DMS79 (cell line): ENCODE measurements around the gene SLC19A2.
"Not testable (repeated sequence)": the region's sequence is repeated elsewhere in the genome, so short reads cannot be mapped to it uniquely, and the experiment has no call there.

Experiments used
- DNase-seq: peaks from one replicate; lab custom pipeline; 2025; lab: John Stamatoyannopoulos, UW

The SLC19A2 gene, protein sequence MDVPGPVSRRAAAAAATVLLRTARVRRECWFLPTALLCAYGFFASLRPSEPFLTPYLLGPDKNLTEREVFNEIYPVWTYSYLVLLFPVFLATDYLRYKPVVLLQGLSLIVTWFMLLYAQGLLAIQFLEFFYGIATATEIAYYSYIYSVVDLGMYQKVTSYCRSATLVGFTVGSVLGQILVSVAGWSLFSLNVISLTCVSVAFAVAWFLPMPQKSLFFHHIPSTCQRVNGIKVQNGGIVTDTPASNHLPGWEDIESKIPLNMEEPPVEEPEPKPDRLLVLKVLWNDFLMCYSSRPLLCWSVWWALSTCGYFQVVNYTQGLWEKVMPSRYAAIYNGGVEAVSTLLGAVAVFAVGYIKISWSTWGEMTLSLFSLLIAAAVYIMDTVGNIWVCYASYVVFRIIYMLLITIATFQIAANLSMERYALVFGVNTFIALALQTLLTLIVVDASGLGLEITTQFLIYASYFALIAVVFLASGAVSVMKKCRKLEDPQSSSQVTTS

GRCh38 chr1:169485431-169486280, at the start of gene SLC19A2:
Gene SLC19A2, minus strand, starts transcription at chr1:169485944. Its CDS starts 178 bp downstream, at chr1:169485766.
- peak; percentile 97 for DNase-seq

GRCh38 chr1:169534653-169535052, 48.9 kb upstream of the SLC19A2 start:
- no peak for DNase-seq

- not testable (repeated sequence) for DNase-seq
Observed at GRCh38 chr1:169533528-169534190, 47.9 kb upstream of the SLC19A2 start.

DNA sequence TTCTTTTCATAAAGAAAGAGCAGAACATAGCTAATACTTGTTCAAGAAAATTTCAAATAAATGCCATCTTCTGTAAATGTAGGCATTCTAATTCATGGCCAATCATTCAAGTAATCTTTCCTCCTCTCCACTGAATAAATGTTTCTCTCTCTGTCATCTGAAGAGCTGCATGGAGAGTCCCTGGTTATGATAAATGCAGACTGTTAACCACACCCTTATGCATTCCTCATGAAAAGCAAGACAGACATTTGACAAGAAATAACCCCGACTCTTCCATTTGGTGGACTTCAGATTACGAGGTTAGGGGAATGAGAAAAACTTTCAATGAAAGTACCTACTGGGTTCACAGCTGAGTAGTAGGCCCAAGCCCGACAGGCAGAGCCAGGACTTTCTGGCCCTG, 44.7 kb upstream of the SLC19A2 start:
- no peak for DNase-seq

- DNase-seq = peak; percentile 55
Observed at GRCh38 chr1:169529068-169529642, 43.4 kb upstream of the SLC19A2 start.

DNA sequence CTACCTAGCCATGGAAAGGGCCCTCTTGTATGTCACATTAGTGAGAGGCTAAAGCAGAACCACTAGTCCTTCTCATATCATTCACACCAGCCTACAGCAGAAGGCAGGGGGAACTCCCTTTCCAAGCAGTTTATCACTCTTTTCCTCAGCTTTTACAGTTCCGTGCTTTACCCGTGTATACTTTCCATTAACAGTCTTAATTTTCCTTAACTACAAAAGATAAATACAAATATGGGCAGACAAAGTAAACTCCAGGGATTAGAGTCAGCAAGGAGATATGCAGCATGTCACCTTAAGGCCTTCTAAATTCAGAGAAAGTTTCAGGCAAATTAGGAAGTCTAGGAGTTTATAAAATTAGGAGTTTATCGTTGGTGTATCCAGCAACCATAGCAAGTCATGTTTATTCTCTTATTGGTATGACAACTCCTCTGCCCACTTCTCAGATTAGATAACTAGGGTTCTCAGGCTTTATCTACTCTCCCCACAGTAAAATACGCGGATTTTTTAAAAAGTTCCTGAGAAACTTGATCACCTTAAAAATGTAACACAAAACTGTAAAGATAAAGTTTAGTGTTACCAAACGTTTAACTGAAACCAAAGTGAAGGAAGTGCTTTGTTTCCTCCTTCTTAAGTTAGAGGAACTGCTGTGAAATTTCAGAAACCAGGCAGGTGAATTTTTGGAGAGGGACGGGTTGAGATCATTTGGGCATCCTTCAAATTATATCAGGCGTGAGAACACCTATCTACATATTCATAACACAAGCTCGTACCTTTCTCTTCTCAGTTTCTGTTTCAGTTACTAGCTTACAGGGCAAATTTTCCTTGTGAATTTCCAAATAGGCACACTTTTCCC, 42.7 kb upstream of the SLC19A2 start:
- DNase-seq = no peak

- DNase-seq = no peak
Observed at GRCh38 chr1:169527451-169528214, 41.9 kb upstream of the SLC19A2 start.

DNA sequence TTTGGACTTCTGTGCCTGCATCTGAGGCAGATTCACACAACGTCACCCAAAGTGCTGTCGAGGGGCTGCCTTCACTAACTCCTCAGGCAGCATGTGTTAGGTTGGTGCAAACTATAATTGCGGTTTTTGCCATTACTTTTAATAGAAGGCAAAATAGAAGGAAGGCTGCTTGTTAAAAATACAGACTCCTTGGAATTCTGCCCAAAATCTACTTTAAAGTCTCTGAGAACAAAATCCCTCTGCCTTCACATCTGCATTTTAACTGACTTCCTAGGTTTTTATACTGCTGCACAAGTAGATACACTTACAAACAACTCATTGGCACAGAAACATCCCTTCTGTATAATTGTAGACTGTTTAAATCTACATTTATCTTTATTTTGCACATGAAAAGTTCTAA, 41.3 kb upstream of the SLC19A2 start:
- DNase-seq = no peak

DNA sequence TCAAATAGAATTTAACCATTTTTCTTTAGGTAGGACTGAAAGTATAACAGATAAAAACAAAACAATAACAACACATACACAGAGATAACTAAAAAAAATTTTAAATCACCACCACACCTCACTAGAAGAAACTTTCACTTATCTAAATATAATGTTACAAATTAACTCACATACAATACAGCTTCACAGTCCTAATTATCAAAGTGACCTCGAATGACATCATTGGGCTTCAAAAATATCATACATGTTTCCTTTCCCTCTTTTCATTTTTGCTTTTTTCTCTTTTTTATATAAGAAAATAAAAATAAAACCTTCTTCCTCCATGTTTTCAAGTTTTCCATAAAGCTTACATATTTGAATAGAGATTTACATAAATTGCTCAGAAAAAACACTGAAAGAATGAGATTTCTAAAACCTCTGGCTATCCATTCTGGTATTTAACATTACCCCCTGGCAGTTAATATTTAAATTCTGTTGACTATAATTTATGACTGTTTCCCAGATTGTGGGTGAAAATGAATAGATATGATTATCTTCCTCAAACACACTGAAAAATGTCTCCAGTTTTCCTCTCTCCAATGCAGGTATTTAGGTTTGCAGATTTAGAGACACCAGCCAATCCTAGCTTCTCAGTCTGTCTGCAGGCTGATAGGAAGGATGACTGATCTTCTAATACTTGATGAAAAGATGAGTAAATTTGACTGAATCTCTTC, 40.5 kb upstream of the SLC19A2 start:
- DNase-seq = no peak

GRCh38 chr1:169525391-169525790, 39.6 kb upstream of the SLC19A2 start:
- DNase-seq = no peak

DNA sequence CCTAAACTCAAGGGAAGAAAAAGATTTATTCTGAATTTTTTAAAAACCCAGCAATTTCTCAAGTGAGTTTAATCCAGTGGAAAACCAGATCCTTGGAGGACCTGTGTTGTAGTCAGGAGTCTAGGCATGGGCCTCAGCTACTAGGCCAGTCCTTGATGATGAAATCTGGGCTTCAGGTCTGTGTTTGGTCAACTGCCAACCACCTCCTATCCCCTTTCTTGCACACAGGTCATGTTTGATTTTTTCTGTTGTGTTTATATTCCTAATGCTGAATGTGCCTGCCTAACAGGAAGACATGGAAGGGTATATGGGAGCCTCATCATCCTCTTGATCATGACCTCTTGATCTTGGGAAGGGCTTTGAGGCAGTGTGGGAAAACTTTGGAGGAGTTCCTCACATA, 38.2 kb upstream of the SLC19A2 start:
- DNase-seq = no peak

- no peak for DNase-seq
Observed at GRCh38 chr1:169521226-169521625, 35.5 kb upstream of the SLC19A2 start.

- no peak for DNase-seq
Observed at GRCh38 chr1:169517558-169518186, 31.9 kb upstream of the SLC19A2 start.

DNA sequence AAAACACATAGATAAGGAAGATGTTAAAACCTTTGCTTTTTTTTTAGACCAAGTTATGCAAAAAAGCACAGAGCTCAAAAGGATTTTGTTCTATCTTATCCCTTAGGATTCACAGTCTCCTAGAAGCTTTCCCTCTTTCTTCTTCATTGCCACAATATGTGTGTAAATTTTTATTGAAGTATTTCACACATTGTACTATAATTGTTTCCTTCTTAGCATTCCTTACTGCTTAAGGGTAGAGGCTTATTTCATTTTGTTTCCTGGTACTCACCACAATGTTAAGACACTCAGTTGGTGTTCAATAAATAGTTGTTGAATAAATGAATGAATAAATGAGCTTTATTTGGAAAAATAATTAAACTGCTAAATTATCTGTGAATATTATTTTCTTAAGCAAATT, 29.9 kb upstream of the SLC19A2 start:
- DNase-seq = no peak

GRCh38 chr1:169514566-169515270, 29.0 kb upstream of the SLC19A2 start:
- DNase-seq = no peak

DNA sequence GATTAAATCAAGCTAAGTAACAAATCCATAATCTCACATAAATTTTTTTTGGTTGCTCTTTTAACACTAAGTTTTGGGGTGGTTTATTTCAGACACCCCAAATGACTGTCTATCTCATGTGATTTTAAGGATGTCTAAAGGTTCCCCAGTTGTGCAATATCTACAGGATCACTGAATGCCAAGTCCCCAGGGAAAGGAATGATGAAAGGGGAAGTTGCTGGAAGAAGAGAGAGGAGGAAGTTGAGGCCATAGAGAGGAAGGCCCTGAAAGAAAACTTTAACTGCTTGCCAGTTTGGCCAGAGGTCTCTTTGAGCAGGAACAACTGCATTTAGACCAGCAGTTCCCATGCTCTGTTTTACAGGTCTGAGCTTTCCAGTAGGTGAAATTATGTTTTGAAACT, 27.5 kb upstream of the SLC19A2 start:
- DNase-seq = no peak

DNA sequence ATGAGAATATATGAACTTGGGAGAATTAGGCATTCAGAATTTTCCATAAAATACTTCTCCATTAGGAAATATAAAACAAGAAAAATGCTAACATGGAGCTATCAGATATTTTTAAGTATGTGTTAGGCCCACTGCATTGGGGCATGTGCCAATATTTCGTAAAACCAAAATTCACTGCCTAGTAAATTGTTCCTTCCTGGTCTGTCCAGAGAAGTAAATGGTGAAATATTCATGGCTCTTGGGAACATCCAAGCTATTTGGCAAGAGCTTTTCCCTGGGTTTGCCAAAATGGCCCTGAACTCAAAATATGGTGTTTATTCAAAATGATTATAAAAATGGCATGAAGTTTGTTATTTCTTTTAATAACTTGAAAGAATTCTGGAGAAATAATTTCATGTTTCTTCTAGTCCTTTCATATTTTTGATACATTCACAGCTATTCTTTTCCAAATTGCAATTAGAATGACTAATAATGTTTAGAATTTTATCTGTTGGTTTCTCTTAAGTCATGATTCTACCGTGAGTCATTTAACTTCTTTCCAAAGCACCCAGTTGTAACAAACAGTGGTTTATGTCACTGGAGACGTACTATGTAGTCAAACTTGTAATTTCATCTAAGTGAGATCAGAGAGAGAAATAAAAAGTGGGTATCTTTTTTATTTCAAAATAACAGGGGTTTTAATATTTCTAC, 25.7 kb upstream of the SLC19A2 start:
- no peak for DNase-seq

DNA sequence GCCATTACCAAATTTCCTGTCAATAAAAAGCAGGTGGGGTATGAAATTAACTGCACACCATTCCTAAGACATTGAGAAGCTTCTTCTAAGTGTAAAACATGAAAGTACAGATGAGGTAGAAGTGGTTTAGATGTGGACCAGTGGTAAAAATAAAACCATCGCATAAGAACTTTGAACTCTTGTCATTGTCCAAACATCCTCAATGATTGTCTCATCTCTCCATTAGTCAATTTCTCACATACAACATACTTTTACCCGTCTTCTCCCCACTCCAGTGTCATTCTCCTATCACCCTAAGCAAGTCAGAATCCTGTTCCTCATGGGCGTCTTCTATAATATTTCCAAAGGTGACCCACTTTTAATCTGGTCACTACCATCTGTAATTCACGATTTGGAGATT, 24.3 kb upstream of the SLC19A2 start:
- DNase-seq = no peak
